ENCODE data around the gene ADAMTS17.

ADAMTS17 gene

GRCh38 chr15:100125401-100126191 is 216.2 kb downstream of the ADAMTS17 start:
- no peak overlapping the region for H2AK5ac ChIP-seq (ENCODE audit: low read length)
- H4K8ac ChIP-seq (ENCODE audit: low read depth, low read length) = no peak overlapping the region
- H2AFZ ChIP-seq (ENCODE audit: insufficient read depth, low read length, poor library complexity) = no peak overlapping the region
- no peaks in the 10 kb centered on the region for H3K79me1 ChIP-seq (ENCODE audit: low read length)
- no peak overlapping the region for H3K18ac ChIP-seq (ENCODE audit: low read length)
- no peak overlapping the region for H4K91ac ChIP-seq (ENCODE audit: low read depth, low read length)
- no peak overlapping the region for H4K12ac ChIP-seq (ENCODE audit: low read depth, low read length)
- H2BK12ac ChIP-seq (ENCODE audit: low read length) = no peak overlapping the region
- H3K36me3 ChIP-seq (ENCODE audit: control insufficient read depth in 1 of 2, insufficient read depth in 2 of 2, low read length in 2 of 2) = no peaks in the 10 kb centered on the region
- no peaks in the 10 kb centered on the region for H3K27me3 ChIP-seq (ENCODE audit: insufficient read depth, low read length)
- no peak overlapping the region for H3K23ac ChIP-seq (ENCODE audit: low read length)
- no peak overlapping the region for H2BK120ac ChIP-seq (ENCODE audit: insufficient read depth, low read length, poor library complexity)
- H3K27ac ChIP-seq (ENCODE audit: low read depth, low read length) = no peak overlapping the region
- H3K4me2 ChIP-seq (ENCODE audit: low read length) = no peak overlapping the region
- H3K9ac ChIP-seq (ENCODE audit: low read length) = no peak overlapping the region
- WGBS (ENCODE audit: extremely low coverage, insufficient coverage, insufficient read length) = no CpG with 5 or more reads among the region's 19 CpGs
- H3K4me3 ChIP-seq (ENCODE audit: low read depth, low read length) = no peak overlapping the region
- H2BK5ac ChIP-seq (ENCODE audit: low read depth, low read length, poor library complexity) = no peak overlapping the region
- no peaks in the 10 kb centered on the region for H3K79me2 ChIP-seq (ENCODE audit: control insufficient read depth, insufficient read depth, low read length, poor library complexity)
- H3K9me3 ChIP-seq (ENCODE audit: insufficient read depth, low read depth, low read length) = peaks cover 6% of the 10 kb centered on the region
- H3K14ac ChIP-seq (ENCODE audit: low read length) = no peak overlapping the region
- DNase-seq = no peak
- no peak overlapping the region for H3K4ac ChIP-seq (ENCODE audit: low read depth, low read length)
- H3K4me1 ChIP-seq (ENCODE audit: control insufficient read depth in 1 of 2, insufficient read depth in 2 of 2, low read length in 2 of 2) = no peaks in the 10 kb centered on the region

GRCh38 chr15:100124936-100125335 is 216.8 kb downstream of the ADAMTS17 start:
- no peak overlapping the region for H2BK120ac ChIP-seq (ENCODE audit: insufficient read depth, low read length, poor library complexity)
- H4K8ac ChIP-seq (ENCODE audit: low read depth, low read length) = no peak overlapping the region
- H2AK5ac ChIP-seq (ENCODE audit: low read length) = no peak overlapping the region
- no peak overlapping the region for H3K4me3 ChIP-seq (ENCODE audit: low read depth, low read length)
- H3K9me3 ChIP-seq (ENCODE audit: insufficient read depth, low read depth, low read length) = peaks cover 6% of the 10 kb centered on the region
- no peak for DNase-seq
- H4K91ac ChIP-seq (ENCODE audit: low read depth, low read length) = no peak overlapping the region
- H3K9ac ChIP-seq (ENCODE audit: low read length) = no peak overlapping the region
- H3K23ac ChIP-seq (ENCODE audit: low read length) = no peak overlapping the region
- WGBS (ENCODE audit: extremely low coverage, insufficient coverage, insufficient read length) = no CpG with 5 or more reads among the region's 5 CpGs
- H3K36me3 ChIP-seq (ENCODE audit: control insufficient read depth in 1 of 2, insufficient read depth in 2 of 2, low read length in 2 of 2) = no peaks in the 10 kb centered on the region
- no peak overlapping the region for H2AFZ ChIP-seq (ENCODE audit: insufficient read depth, low read length, poor library complexity)
- H3K18ac ChIP-seq (ENCODE audit: low read length) = no peak overlapping the region
- H3K79me1 ChIP-seq (ENCODE audit: low read length) = no peaks in the 10 kb centered on the region
- H3K14ac ChIP-seq (ENCODE audit: low read length) = no peak overlapping the region
- no peak overlapping the region for H2BK12ac ChIP-seq (ENCODE audit: low read length)
- no peak overlapping the region for H3K4ac ChIP-seq (ENCODE audit: low read depth, low read length)
- no peak overlapping the region for H3K27ac ChIP-seq (ENCODE audit: low read depth, low read length)
- H4K12ac ChIP-seq (ENCODE audit: low read depth, low read length) = no peak overlapping the region
- no peak overlapping the region for H3K4me2 ChIP-seq (ENCODE audit: low read length)
- H3K79me2 ChIP-seq (ENCODE audit: control insufficient read depth, insufficient read depth, low read length, poor library complexity) = no peaks in the 10 kb centered on the region
- H3K27me3 ChIP-seq (ENCODE audit: insufficient read depth, low read length) = no peaks in the 10 kb centered on the region
- H3K4me1 ChIP-seq (ENCODE audit: control insufficient read depth in 1 of 2, insufficient read depth in 2 of 2, low read length in 2 of 2) = no peaks in the 10 kb centered on the region
- no peak overlapping the region for H2BK5ac ChIP-seq (ENCODE audit: low read depth, low read length, poor library complexity)

GRCh38 chr15:100124361-100124760 is 217.4 kb downstream of the ADAMTS17 start:
- Histone ChIP-seq H3K4me2 (ENCODE audit: low read length) (no peak overlapping the region), H3K4me3 (ENCODE audit: low read depth, low read length) (no peak overlapping the region), H3K23ac (ENCODE audit: low read length) (no peak overlapping the region), H2BK12ac (ENCODE audit: low read length) (no peak overlapping the region), H3K4me1 (ENCODE audit: control insufficient read depth in 1 of 2, insufficient read depth in 2 of 2, low read length in 2 of 2) (no peaks in the 10 kb centered on the region), H4K91ac (ENCODE audit: low read depth, low read length) (no peak overlapping the region), H4K8ac (ENCODE audit: low read depth, low read length) (no peak overlapping the region), H3K14ac (ENCODE audit: low read length) (no peak overlapping the region), H3K27ac (ENCODE audit: low read depth, low read length) (no peak overlapping the region), H3K9me3 (ENCODE audit: insufficient read depth, low read depth, low read length) (peaks cover 9% of the 10 kb centered on the region), H2BK120ac (ENCODE audit: insufficient read depth, low read length, poor library complexity) (no peak overlapping the region), H4K12ac (ENCODE audit: low read depth, low read length) (no peak overlapping the region), H3K79me1 (ENCODE audit: low read length) (no peaks in the 10 kb centered on the region), H3K79me2 (ENCODE audit: control insufficient read depth, insufficient read depth, low read length, poor library complexity) (no peaks in the 10 kb centered on the region), H3K4ac (ENCODE audit: low read depth, low read length) (no peak overlapping the region), H2AFZ (ENCODE audit: insufficient read depth, low read length, poor library complexity) (no peak overlapping the region), H3K9ac (ENCODE audit: low read length) (no peak overlapping the region), H2AK5ac (ENCODE audit: low read length) (no peak overlapping the region), H3K36me3 (ENCODE audit: control insufficient read depth in 1 of 2, insufficient read depth in 2 of 2, low read length in 2 of 2) (no peaks in the 10 kb centered on the region), H3K18ac (ENCODE audit: low read length) (no peak overlapping the region), H2BK5ac (ENCODE audit: low read depth, low read length, poor library complexity) (no peak overlapping the region), H3K27me3 (ENCODE audit: insufficient read depth, low read length) (no peaks in the 10 kb centered on the region)
- WGBS (ENCODE audit: extremely low coverage, insufficient coverage, insufficient read length) = no CpG with 5 or more reads among the region's 14 CpGs
- DNase-seq = no peak

GRCh38 chr15:100123611-100124010 is 218.2 kb downstream of the ADAMTS17 start:
- Histone ChIP-seq H3K27ac (ENCODE audit: low read depth, low read length) (no peak overlapping the region), H3K9ac (ENCODE audit: low read length) (no peak overlapping the region), H3K18ac (ENCODE audit: low read length) (no peak overlapping the region), H2BK120ac (ENCODE audit: insufficient read depth, low read length, poor library complexity) (no peak overlapping the region), H3K27me3 (ENCODE audit: insufficient read depth, low read length) (no peaks in the 10 kb centered on the region), H3K4me2 (ENCODE audit: low read length) (no peak overlapping the region), H2BK5ac (ENCODE audit: low read depth, low read length, poor library complexity) (no peak overlapping the region), H3K79me2 (ENCODE audit: control insufficient read depth, insufficient read depth, low read length, poor library complexity) (no peaks in the 10 kb centered on the region), H2BK12ac (ENCODE audit: low read length) (no peak overlapping the region), H4K91ac (ENCODE audit: low read depth, low read length) (no peak overlapping the region), H4K12ac (ENCODE audit: low read depth, low read length) (no peak overlapping the region), H3K79me1 (ENCODE audit: low read length) (no peaks in the 10 kb centered on the region), H4K8ac (ENCODE audit: low read depth, low read length) (no peak overlapping the region), H3K14ac (ENCODE audit: low read length) (no peak overlapping the region), H3K4me3 (ENCODE audit: low read depth, low read length) (no peak overlapping the region), H2AFZ (ENCODE audit: insufficient read depth, low read length, poor library complexity) (no peak overlapping the region), H3K36me3 (ENCODE audit: control insufficient read depth in 1 of 2, insufficient read depth in 2 of 2, low read length in 2 of 2) (no peaks in the 10 kb centered on the region), H2AK5ac (ENCODE audit: low read length) (no peak overlapping the region), H3K4ac (ENCODE audit: low read depth, low read length) (no peak overlapping the region), H3K23ac (ENCODE audit: low read length) (no peak overlapping the region), H3K4me1 (ENCODE audit: control insufficient read depth in 1 of 2, insufficient read depth in 2 of 2, low read length in 2 of 2) (no peaks in the 10 kb centered on the region), H3K9me3 (ENCODE audit: insufficient read depth, low read depth, low read length) (peaks cover 11% of the 10 kb centered on the region)
- WGBS (ENCODE audit: extremely low coverage, insufficient coverage, insufficient read length) = no CpG with 5 or more reads among the region's 9 CpGs
- no peak for DNase-seq
